NCI-H1436 (cell line): Measurements from ENCODE around the gene FNDC5.

Experiments
- DNase-seq: peaks from one replicate; lab custom pipeline; 2025; lab: John Stamatoyannopoulos, UW

FNDC5 gene

DNA sequence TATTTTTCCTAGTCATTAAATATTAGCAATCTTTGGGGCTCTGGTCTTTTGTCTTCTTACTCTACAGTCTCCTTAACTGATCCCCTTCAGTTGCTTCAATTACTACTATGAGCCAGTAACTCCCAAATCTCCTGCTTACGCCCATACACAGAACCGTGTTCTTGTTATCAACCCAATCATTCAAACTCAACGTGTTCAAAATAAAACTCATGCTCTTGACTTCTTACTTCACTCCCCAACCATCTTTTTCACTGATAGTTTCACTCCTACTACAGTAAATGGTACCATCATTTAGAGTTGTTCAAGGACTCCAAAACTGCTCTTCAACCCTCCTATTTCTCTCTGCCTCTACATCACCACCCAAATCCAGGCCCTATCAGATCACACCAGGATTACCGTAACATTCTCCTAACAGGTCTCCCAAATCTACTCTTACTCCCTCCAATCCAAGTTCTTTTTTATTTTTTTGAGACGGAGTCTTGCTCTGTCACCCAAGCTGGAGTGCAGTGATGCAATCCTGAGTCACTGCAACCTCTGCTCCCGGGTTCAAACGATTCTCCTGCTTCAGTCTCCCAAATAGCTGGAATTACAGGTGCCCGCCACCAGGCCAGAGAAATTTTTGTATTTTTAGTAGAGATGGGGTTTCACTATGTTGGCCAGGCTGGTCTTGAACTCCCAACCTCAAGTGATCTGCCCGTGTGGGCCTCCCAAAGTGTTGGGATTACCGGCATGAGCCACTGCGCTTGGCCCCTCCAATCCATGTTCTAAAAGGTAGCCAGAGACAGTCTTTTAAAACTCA, 56.6 kb downstream of the FNDC5 start:
- no peak for DNase-seq
